HT1080 (cell line): ENCODE measurements around the gene JPT2. TPM values are rescaled to one million over a fixed set of nuclear protein-coding genes. Genes with fewer than 3 reads are reported as not detected.
"Not testable (repeated sequence)": the region's sequence is repeated elsewhere in the genome, so short reads cannot be mapped to it uniquely, and the experiment has no call there.

Experiments
- DNase-seq: peaks from one replicate; pipeline ENCODE4 v3.0.0-alpha.2; 2015; ENCODE audit warnings: low read depth
- total RNA-seq: library from RNA; depleted of rRNA; stranded (reverse); fragments of >200 nt; shearing (Covaris generic); gene quantifications from 2 replicates; pipeline ENCODE4 v1.2.3, GENCODE V29; 2014

The JPT2 gene
- total RNA-seq, 1 experiment from 2014 or later, result 111 TPM

DNA sequence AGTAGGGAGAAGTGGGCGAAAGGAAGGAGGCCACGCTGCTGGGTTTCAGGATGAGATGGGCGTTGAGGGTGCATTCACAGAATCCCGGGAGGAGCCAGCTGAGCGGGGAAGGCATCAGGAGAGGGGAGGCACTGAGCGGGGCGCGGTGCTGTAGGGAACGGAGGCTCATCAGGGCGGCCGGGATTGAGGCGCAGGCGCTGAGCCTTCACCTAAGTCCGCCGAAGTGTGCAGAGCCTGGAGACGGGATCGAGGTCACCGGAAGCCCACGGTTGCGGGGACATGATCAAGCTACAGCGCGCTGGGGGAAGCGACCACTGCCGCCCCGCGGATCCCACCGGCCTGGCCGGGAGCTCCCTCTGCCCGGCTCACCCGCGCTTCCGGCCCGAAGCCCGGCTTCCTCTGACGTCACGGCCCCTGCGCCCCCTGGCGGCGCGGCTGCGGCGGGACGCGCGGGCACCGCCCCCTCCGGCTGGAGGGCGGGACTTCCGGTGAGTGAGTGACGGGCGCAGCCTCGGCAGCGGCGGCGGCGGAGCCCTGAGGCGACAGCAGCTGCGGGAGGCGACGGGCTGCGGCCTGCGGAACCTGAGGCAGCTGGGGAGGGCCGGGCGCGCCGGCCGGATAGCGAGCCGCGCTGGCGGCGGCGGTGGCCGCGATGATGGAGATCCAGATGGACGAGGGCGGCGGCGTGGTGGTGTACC lies 27.8 kb downstream of the JPT2 start, which contains the start of gene MAPK8IP3:
Gene MAPK8IP3 (plus strand): TSS at position 508 of the 698 bp plus-strand sequence. CDS start 145 bp downstream, at position 653.
- peak; percentile 91 for DNase-seq

DNA sequence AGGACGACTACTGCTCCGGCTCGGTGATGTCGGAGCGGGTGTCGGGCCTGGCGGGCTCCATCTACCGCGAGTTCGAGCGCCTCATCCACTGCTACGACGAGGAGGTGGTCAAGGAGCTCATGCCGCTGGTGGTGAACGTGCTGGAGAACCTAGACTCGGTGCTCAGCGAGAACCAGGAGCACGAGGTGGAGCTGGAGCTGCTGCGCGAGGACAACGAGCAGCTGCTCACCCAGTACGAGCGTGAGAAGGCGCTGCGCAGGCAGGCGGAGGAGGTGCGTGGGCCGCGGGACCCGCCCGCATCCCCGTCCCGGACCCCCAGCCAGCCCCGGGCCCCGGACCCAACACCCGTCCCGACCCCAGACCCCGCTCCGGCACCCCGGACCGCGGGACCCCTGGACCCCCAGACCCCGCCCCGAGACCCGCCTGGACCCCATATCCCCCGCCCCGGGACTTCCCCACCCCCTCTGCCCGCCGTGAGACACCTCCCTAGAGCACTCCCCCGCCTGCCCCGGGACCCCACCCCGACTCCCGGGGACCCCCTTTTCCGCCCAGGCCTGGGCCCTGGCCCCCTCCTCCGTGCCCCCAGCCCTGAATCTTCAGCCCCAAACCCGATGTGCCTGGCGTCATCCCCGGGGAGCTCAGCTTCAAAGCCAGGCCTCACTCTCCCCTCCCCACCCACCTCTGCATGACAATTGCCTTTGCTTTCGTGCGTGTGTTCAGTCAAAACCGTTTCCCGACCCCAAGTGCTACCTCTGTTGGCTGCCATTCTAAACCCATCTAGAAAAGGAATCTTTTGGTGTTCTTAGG lies 28.5 kb downstream of the JPT2 start:
- DNase-seq, result no peak

DNA sequence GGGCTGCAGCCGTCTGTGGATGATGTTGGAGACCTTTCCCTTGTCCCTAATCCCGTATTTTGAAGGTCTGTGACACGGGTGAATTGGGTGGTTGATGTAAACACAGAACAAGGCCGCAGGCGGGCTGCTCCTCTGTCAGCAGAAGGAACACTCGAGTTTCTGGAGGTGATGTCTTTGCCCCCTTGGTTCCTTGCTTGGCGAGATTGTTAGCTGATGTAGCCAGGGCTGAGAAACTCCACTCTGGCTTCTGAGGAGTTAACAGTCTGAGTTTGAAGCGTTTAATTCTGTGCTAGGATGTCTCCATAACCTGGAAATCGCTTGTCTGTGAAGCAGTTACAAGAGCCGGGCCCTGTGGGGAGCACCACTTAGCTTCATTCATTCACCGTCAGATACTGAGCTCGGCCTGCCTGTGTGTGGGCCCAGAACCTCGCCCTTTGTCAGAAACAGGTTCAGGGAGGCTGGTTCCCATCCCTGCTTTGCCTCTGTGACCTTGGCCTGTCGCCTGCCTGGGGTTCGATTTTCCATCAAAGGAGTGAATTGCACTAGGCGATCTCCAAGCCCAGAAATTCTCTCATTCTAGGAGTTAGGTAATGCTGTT lies 29.2 kb downstream of the JPT2 start:
- peak; percentile 23 for DNase-seq

DNA sequence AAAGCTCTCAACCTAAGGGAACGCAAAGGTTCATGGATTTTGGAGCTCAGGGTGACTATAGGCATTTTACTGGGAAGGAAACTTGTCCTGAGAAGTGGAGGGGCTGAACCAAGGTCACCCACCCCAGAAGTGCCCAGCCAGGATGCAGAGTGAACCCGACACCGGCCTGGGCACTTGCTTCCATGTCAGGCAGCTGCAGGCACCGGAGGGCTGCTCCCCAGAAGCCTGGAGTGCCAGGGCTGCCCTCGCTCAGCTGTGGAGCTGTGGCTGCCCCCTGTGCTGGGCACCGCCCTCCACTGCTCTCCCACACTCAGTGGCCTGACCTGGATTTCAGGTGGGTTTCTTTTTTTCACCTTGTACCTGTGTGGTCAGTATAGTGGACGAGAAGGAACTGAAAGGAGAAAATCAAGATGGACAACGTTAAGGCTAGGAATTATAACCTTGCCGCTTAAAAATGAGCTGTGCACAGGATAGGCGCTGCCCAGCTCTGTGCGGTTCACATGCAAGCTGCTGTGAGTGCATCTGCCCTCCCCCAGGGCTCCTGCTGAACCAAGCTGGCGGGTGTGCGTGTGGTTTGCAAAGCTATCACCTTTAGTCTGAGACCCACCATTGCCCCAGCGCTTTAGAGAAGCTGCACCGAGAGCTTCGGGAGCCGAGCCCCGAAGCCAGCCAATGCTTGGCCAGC lies 30.1 kb downstream of the JPT2 start:
- DNase-seq, result no peak

DNA sequence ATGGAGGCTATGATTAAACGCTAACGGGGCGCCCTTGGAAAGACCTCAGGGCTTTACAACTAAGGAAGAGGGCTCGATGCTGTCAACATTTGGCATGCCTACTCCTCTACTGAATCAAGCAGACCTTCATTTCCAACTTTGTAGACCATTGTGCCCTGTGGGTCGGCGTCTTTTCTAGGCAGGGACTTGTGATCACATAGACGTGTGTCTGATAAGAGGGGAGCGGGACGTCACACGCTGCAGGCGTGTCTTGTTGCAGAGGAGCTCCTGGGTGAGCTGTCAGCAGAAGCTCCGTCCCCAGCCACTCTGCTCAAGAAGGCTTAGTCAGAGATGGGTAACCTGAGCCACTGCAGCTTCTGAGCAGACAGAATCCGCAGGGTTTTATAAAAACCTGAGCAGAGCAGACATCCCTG lies 30.7 kb downstream of the JPT2 start:
- DNase-seq, result peak; percentile 92

DNA sequence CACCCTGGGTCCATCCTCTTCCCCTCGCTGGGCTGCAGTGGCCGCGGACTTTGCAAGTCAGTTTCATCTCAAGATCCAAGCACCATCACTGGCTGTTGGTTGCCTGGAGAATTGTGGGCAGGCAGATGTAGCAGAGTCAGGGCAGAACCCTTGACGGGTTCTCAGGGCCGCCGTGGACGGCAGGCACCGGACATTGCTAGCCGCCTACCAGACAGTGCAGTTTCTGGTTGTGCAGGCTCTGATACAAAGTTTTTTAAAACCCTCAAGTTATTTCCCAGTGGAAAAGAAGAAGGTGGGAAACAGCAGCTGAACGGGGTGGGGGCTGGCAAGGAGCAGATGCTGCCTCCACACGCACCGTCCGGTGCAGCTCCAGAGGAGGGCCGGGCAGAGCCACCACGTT lies 31.3 kb downstream of the JPT2 start:
- DNase-seq, result no peak

DNA sequence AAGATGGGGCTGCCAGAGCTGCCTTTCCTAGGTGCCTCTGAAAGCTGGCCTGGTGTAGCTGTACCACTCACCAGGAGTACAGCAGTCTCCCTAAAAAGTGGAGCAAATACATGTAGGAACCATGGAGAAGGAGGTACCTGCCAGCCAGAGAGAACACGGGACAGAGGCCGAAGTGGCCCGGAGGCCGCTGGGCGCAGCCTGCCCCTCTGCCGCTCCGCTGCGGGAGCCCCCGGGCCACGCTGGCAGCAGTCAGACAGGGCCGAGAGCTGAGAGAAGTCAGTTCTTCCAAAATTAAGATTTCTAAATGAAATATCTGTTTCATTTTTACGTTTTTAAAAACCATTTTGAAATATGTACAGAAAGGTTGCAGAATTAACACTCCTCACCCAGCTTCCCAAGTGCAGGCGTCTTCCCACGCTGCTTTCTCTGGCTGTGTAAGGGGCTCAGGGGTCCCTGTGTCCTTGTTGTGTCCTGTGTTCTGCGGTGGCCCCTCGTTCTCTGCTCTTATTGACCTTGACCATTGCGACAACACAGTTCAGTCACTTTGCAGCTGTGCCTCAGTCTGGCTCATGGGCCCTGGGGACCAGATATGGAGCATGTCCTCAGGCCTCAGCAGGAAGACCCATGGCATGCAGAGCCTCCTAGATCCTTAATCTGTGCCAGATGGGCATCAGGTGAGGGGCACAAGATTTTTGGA lies 32.9 kb downstream of the JPT2 start:
- no peak for DNase-seq

DNA sequence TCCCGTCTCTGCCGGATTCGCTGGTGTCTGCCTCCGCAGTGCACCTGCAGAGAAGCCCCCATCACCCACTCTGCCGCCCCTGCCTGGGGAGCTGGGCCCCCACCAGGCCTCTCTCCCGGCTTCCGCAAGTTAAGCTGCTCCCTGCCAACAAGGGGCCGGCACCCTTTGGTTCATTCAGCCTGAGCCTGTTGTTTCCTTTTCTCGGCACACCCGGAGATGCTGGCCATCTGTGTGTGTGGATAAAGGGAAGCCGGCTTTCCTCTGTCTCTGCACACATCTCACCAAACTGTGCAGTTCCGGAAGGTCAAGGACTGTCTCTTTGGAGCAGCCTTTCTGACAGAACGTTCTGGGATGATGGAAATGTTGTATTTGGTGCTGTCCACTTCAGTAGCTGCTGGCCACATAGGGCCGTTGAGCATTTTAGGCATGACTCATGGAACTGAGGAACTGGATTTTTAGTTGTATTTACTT lies 34.7 kb downstream of the JPT2 start:
- DNase-seq, result no peak

DNA sequence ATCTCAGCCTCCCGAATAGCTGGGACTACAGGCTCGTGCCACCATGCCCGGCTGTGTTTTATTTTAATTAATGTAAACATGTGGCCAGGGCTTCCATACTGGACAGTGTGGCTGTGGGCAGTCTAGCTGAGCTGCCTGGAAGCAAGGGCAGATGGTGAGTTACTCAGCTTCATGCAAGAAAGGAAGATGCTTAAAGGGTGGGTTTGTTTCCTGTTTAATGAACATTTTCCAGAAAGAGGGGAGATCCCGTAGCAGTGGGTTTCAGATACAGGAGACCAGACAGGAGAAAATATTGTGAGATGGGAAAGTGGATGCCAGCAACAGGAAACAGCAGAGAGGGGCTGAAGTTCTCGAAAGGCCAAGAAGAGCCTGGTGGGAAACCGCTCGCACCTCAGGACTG lies 35.3 kb downstream of the JPT2 start:
- DNase-seq, result no peak

DNA sequence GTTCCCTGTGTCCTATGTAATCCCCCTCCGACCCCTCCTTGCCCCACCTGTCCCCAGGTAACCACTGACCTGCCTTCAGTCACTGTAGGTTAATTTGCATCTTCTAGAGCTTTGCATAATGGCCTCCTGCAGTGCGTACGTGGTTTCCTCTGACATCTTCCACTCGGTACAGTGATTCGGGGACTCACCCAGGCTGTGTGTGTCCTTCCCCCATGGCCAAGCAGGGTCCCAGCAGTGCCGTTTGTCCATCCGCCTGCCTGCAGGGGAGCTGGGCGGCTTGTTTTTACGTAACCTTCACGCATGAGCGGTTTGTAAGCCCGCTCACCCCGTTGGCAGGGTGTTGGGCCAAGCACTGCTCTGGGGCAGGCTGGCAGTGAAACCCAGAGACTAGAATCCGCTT lies 35.9 kb downstream of the JPT2 start:
- DNase-seq, result no peak

DNA sequence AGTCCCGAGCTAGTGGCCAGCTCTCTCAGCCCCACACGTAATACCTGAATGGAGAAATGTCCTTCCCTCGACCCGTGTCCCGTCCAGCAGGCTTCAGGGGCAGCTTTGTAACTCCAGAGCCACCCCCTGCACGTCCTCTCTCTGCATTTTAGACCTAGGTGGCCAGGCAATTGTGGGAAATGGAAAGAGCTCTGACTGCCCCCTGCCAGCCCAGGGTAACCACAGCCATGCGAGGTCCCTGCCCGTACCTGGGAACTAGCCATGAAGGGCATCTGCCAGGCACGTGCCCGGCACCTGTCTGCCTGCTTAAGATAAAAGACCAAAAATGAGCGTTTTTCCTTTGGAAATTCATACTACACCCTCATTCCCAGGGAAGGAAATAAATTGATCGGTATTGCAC lies 37.1 kb downstream of the JPT2 start:
- DNase-seq, result no peak

DNA sequence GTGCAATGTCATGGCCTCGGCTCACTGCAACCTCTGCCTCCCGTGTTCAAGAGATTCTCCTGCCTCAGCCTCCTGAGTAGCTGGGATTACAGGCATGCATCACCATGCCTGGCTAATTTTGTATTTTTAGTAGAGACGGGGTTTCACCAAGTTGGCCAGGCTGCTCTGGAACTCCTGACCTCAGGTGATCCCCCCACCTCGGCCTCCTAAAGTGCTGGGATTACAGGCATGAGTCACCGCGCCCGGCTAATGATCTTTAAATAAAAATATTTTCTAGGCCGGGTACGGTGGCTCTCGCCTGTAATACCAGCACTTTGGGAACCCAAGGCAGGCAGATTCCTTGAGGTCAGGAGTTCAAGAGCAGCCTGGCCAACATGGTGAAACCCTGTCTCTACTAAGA lies 40.2 kb downstream of the JPT2 start:
- DNase-seq, result not testable (repeated sequence)

DNA sequence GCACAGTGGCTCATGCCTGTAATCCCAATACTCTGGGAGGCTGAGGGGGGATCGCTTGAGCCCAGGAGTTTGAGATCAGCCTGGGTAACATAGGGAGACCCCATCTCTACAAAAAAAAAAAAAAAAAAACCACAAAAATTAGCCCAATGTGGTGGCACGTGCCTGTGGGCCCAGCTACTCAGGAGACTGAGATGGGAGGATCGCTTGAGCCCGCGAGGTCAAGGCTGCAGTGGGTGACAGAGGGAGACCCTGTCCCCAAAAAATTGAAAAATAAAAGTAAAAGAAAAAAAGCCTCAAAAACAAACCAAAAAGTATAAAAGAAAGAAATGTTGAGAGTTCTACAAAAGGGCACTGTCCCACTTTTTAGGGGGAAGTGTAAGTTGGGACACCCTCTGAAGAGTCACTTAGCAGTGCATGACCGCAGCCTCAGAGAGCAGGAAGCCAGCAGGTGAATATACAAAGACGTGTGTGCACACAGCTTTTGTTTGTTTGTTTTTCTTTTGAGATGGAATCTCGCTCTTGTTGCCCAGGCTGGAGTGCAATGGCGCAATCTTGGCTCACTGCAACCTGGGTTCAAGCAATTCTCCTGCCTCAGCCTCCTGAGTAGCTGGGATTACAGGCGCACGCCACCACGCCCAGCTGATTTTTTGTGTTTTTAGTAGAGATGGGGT lies 41.6 kb downstream of the JPT2 start:
- not testable (repeated sequence) for DNase-seq

DNA sequence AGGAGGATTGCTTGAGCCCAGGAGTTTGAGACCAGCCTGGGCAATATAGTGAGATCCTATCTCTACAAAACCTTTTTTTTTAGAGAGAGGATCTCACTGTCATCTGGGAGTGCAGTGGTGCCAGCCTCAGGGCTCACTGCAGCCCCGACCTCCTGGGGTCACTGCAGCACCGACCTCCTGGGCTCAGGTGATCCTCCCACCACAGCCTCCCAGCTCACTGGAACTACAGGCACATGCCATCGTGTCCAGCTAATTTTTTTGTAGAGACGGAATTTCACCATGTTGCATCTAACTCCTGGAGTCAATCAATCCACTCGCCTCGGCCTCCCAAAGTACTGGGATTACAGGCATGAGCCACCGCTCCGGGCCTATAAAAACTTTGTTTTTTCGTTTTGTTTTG lies 43.3 kb downstream of the JPT2 start:
- DNase-seq, result peak; percentile 17

DNA sequence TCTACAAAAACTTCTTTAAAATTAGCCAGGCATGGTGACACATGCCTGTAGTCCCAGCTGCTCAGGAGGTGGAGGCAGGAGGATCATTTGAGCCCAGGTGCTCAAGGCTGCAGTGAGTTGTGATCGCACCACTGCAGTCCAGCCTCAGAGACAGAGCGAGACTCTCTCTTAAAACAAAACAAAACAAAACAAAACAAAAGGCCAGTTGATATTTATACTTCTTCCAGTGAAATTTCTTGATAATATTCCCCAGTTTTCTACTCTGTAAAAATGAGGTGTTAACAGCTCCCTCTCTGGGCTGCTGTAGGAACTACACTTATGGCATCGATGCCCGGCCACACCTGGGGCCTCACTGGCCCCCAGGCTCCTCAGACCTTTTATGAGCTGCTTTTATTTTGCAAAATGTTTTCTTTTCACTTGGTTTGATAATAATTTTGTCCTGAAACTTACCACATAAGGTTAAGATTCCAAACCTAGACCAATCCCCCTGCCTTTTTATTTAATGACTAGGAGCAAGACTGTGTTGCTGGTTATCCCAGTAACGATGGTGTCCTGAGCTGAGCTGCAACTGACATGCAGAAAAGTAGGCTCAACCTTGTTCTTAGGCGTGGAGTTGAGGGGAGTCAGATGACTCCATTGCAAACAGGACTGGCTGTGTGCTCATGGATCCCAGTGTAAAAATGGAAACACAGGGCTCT lies 45.5 kb downstream of the JPT2 start:
- peak; percentile 41 for DNase-seq

DNA sequence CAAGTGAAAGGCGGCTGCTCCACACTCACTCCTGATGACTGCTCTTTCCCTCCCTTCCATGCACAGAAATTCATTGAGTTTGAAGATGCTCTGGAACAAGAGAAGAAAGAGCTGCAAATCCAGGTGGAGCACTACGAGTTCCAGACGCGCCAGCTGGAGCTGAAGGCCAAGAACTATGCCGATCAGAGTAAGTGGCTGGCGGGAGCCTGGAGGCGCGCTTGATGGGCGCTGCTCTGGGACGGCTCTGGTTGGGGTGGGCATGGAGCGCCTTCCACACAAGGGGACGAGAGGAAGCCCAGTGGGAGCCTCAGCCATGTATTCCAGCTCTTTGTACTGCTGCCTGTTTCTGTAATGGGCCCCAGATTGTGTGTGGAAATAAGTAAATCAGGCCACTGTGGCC lies 46.4 kb downstream of the JPT2 start:
- no peak for DNase-seq

DNA sequence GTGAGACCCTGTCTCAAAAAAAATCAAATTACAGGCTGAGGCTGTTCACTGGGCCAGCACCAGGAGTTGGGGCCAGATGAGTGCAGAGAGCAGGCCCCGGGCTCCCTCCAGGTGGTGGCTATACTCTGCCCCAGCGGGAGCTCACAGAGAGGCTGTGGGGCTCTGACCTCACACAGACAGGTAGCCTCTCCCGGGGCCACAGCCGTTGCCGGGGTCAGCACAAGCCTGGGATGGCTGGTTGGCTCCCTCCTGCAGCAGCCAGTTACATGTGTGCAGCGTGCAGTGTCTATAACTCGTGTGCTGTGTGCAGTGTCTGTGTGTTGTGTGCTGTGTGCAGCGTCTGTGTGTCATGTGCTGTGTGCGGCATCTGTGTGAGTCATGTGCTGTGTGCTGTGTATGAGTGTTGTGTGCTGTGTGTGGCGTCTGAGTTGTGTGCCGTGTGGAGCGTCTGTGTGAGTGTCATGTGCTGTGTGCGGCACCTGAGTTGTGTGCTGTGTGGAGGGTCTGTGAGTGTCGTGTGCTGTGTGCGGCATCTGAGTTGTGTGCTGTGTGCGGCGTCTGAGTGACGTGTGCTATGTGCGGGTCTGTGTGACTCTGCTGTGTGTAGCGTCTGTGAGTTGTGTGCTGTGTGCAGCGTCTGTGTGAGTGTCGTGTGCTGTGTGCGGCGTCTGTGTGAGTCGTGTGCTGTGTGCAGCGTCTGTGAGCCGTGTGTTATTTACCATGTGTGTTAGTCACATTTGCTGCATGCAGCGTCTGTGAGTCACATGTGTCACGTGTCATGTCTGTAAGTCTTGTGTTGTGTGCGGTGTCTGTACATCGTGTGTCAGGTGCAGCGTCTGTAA lies 48.8 kb downstream of the JPT2 start:
- no peak for DNase-seq

DNA sequence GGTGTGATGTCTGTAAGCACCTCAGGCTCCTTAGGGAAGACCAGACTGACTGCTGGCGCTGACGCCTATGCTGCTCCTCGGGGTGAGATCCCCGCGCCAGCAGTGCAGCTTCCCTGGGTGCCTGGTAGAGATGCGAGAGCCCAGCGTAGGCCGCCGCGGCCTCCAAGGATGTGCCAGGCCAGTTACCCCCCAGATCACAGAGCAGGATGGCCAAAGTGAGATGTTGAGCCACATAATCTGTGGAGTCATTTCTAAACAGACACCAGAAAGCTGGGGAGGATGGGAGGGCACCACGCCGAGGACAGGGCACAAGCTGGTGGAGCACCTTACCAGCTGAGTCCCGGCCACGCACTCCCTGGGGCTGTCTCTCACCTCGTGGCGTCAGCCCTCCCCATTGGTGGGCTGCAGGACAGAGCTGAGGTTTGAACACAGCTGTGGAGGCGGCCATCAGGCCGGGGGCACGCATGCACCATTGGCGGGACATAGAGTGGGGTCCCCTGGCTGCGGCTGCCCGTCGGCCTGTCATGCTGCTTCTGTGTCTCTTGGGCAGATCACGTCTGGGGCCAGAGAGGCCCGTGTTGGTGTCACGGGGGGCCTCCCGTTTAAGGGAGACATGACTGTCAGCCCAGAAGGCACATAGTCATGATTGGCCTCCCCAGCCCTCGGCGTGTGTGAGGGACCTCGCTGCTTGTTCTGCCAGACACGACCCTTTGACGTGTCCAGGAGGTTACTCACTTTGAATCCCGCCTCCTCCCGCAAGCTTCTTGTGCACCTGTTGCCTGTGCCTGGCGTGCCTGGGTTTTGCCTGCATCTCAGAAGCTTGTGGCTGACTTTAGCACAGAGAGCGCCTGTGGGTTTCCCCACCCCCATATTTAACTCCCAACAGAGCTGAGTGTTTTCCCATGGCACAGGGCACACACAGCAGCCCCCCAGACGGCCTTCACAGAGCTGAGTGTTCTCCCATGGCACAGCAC lies 49.9 kb downstream of the JPT2 start:
- DNase-seq, result no peak
